Keratinocyte (primary cell): ENCODE data around the gene ALDH6A1. TPM values are rescaled to one million over a fixed set of nuclear protein-coding genes. Genes with fewer than 3 reads are reported as not detected.

ENCODE experiments used
- DNase-seq: peaks from one replicate; pipeline ENCODE4 v3.0.0-alpha.2; 2011; ENCODE audit warnings: low read depth, missing footprints, low spot score
- FAIRE-seq: peaks from 2 replicates; lab custom pipeline; 2011; peaks lifted over from hg19 to GRCh38; lab: Jason Lieb, UNC
- H2AFZ ChIP-seq: 2 replicates; pipeline ENCODE4 v1.6.0; 2012; ENCODE audit warnings: low read length, control low read depth, inconsistent platforms; ENCODE audit not compliant: control insufficient read depth
- H3K27ac ChIP-seq: 2 replicates; pipeline ENCODE4 v1.5.1; 2011; ENCODE audit warnings: low read length; ENCODE audit not compliant: control insufficient read depth, insufficient read depth
- H3K27me3 ChIP-seq: 3 replicates; pipeline ENCODE4 v1.6.0; 2011; ENCODE audit warnings: low read length; ENCODE audit not compliant: control insufficient read depth, insufficient read depth; ENCODE audit errors: extremely low read depth
- H3K36me3 ChIP-seq, 2 experiments: 2 replicates in 1 of 2; 3 replicates in 1 of 2; pipeline ENCODE4 v1.5.1; 2011; ENCODE audit warnings: low read length in 2 of 2, mild to moderate bottlenecking in 1 of 2; ENCODE audit not compliant: control insufficient read depth in 2 of 2, insufficient read depth in 2 of 2; ENCODE audit errors: extremely low read depth in 1 of 2
- H3K4me1 ChIP-seq: 3 replicates; pipeline ENCODE4 v1.5.1; 2011; ENCODE audit warnings: low read length; ENCODE audit not compliant: control insufficient read depth, insufficient read depth; ENCODE audit errors: extremely low read depth
- H3K4me2 ChIP-seq: 3 replicates; pipeline ENCODE4 v1.6.0; 2011; ENCODE audit warnings: low read depth, low read length; ENCODE audit not compliant: control insufficient read depth, insufficient read depth; ENCODE audit errors: extremely low read depth
- H3K4me3 ChIP-seq, 3 experiments: fragments of 200-600 bp in 1 of 3; sonication (generic) in 1 of 3; 2 replicates in 2 of 3; 3 replicates in 1 of 3; pipeline ENCODE4 v1.5.1; 2011 to 2016; ENCODE audit warnings: low read length in 3 of 3, mild to moderate bottlenecking in 3 of 3, control low read depth in 2 of 3, inconsistent platforms in 1 of 3, low read depth in 1 of 3, mixed read lengths in 1 of 3, mixed run types in 1 of 3, moderate library complexity in 1 of 3; ENCODE audit not compliant: control insufficient read depth in 2 of 3, insufficient read depth in 2 of 3; ENCODE audit errors: extremely low read depth in 1 of 3
- H3K79me2 ChIP-seq: 2 replicates; pipeline ENCODE4 v1.6.0; 2012; ENCODE audit warnings: low read length; ENCODE audit not compliant: control insufficient read depth, insufficient read depth
- H3K9ac ChIP-seq: 3 replicates; pipeline ENCODE4 v1.6.0; 2011; ENCODE audit warnings: low read length; ENCODE audit not compliant: control insufficient read depth, insufficient read depth; ENCODE audit errors: extremely low read depth
- H3K9me1 ChIP-seq: 3 replicates; pipeline ENCODE4 v1.6.0; 2011; ENCODE audit warnings: low read length; ENCODE audit not compliant: control insufficient read depth, insufficient read depth; ENCODE audit errors: extremely low read depth
- H3K9me3 ChIP-seq: 2 replicates; pipeline ENCODE4 v1.5.1; 2012; ENCODE audit warnings: low read depth, low read length; ENCODE audit not compliant: control insufficient read depth
- H4K20me1 ChIP-seq: 3 replicates; pipeline ENCODE4 v1.6.0; 2011; ENCODE audit warnings: low read length; ENCODE audit not compliant: control insufficient read depth, insufficient read depth; ENCODE audit errors: extremely low read depth
- EZH2 ChIP-seq: IDR thresholded peaks from one replicate; pipeline ENCODE4 v1.6.1; 2012; ENCODE audit warnings: inconsistent platforms, mild to moderate bottlenecking, low read length, moderate library complexity
- dilution Hi-C: fragments of 300-500 bp; cut with MboI; formaldehyde crosslinking; loops from one replicate; pipeline ENCODE4 v1.7.0; 2020; ENCODE audit warnings: low sequenced_read_pairs; ENCODE audit not compliant: extremely low pct_ligation_motif_present
- polyA plus RNA-seq, 5 experiments: library from polyadenylated mRNA; depleted of rRNA in 3 of 5; stranded (reverse) in 3 of 5; stranded (forward) in 1 of 5; unstranded in 1 of 5; fragments of >200 nt; gene quantifications; 1 replicate in 1 of 5; 2 replicates in 3 of 5; 3 replicates in 1 of 5; pipeline versions ENCODE4 v1.2.1 to v1.2.3, GENCODE V29; 2011 to 2012; ENCODE audit warnings: missing spikeins in 2 of 5, low read depth in 1 of 5, low replicate concordance in 1 of 5
- TF ChIP-seq, protein P1 (sequence below), 3 experiments: IDR thresholded peaks in 1 of 3; conservative IDR thresholded peaks in 1 of 3; optimal IDR thresholded peaks in 1 of 3; 2 replicates in 2 of 3; 3 replicates in 1 of 3; pipeline versions ENCODE3 to v1.5.1; 2011; ENCODE audit warnings: low read length in 3 of 3, mild to moderate bottlenecking in 3 of 3, moderate library complexity in 2 of 3, control low read depth in 1 of 3, inconsistent platforms in 1 of 3; ENCODE audit not compliant: insufficient read depth in 2 of 3; ENCODE audit errors: extremely low read depth in 1 of 3

Gene ALDH6A1
- polyA plus RNA-seq, 1 donor (not counting 4 experiments of a cell fraction or from before 2014, with no cell fraction given), result 8.0 TPM

DNA sequence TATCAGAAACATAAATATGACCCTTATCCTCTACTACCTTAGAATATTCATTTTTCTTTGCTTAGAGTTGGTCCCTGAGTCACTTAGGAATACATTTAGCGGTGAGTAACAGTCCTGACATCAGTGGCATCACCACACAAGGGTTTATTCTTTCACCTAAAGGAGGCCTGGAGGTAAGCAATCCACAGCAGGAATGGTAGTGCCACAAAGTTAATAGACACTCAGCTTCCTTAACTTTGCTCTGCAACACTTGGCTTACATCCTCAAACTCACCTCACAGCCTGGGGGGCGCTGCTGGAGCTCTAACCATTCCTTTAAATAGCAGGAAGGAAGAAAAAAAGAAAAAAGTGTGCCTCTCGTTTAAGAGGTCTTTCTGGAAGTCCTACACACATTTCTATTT is 36.0 kb downstream of the ALDH6A1 start:
- FAIRE-seq (peak; percentile 17), DNase-seq (peak; percentile 23)
- H3K4me2 ChIP-seq, result no peak overlapping the region

DNA sequence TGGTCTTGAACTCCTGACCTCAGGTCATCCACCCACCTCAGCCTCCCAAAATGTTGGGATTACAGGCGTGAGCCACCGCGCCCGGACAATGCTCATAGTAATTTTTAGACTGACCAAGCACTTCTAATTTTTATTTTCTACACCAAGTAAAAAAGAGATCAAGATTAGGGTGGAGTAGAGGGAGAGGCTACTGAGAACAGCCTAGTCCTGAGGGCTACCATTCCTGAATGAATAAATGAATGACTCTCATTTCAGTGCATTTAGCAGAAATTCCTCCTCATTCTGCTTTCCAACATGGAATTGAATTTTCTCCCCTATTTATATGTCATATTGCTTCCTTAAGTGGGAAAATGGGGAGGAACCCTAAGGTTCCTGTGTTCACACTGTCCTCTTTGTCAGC is 38.7 kb downstream of the ALDH6A1 start:
- H4K20me1 ChIP-seq, result no peaks in the 10 kb centered on the region
- no peaks in the 10 kb centered on the region for H3K36me3 ChIP-seq
- dilution Hi-C loops, result no loop called here
- H3K27ac ChIP-seq, result no peak overlapping the region
- no peak overlapping the region for H2AFZ ChIP-seq
- TF ChIP-seq, protein P1, sequence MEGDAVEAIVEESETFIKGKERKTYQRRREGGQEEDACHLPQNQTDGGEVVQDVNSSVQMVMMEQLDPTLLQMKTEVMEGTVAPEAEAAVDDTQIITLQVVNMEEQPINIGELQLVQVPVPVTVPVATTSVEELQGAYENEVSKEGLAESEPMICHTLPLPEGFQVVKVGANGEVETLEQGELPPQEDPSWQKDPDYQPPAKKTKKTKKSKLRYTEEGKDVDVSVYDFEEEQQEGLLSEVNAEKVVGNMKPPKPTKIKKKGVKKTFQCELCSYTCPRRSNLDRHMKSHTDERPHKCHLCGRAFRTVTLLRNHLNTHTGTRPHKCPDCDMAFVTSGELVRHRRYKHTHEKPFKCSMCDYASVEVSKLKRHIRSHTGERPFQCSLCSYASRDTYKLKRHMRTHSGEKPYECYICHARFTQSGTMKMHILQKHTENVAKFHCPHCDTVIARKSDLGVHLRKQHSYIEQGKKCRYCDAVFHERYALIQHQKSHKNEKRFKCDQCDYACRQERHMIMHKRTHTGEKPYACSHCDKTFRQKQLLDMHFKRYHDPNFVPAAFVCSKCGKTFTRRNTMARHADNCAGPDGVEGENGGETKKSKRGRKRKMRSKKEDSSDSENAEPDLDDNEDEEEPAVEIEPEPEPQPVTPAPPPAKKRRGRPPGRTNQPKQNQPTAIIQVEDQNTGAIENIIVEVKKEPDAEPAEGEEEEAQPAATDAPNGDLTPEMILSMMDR (optimal IDR thresholded peaks at IDR 0.05 in 1 of 3, IDR thresholded peaks at IDR 0.05 in 1 of 3, conservative IDR thresholded peaks at IDR 0.05 in 1 of 3; ENCODE audit: extremely low read depth in 1 of 3, insufficient read depth in 2 of 3, low read length in 3 of 3), result no peak
- no peak for TF ChIP-seq EZH2
- H3K4me3 ChIP-seq, result no peak overlapping the region
- H3K4me1 ChIP-seq, result peaks cover 23% of the 10 kb centered on the region
- no peaks in the 10 kb centered on the region for H3K79me2 ChIP-seq
- no peak for FAIRE-seq
- no peak overlapping the region for H3K4me2 ChIP-seq
- no peak for DNase-seq
- no peaks in the 10 kb centered on the region for H3K9me1 ChIP-seq
- H3K27me3 ChIP-seq, result no peaks in the 10 kb centered on the region
- no peaks in the 10 kb centered on the region for H3K9me3 ChIP-seq
- no peak overlapping the region for H3K9ac ChIP-seq

More for the DNA sequence above, 36.0 kb downstream of the ALDH6A1 start:
- Histone ChIP-seq H3K27me3 (no peaks in the 10 kb centered on the region), H3K9me3 (no peaks in the 10 kb centered on the region), H3K4me3 (no peak overlapping the region), H3K4me1 (peaks cover 23% of the 10 kb centered on the region), H2AFZ (no peak overlapping the region), H3K27ac (no peak overlapping the region), H3K9ac (no peak overlapping the region), H3K36me3 (no peaks in the 10 kb centered on the region), H3K9me1 (no peaks in the 10 kb centered on the region), H3K79me2 (no peaks in the 10 kb centered on the region), H4K20me1 (no peaks in the 10 kb centered on the region)
- dilution Hi-C loops, result no loop called here
- TF ChIP-seq, protein P1 (optimal IDR thresholded peaks at IDR 0.05 in 1 of 3, IDR thresholded peaks at IDR 0.05 in 1 of 3, conservative IDR thresholded peaks at IDR 0.05 in 1 of 3; ENCODE audit: extremely low read depth in 1 of 3, insufficient read depth in 2 of 3, low read length in 3 of 3), result peak in 2 of 3 experiments; percentile 9 to 34
- no peak for TF ChIP-seq EZH2
